ENCODE measurements around the gene STARD4. TPM values are rescaled to one million over a fixed set of nuclear protein-coding genes. Genes with fewer than 3 reads are reported as not detected.

Gene STARD4
- total RNA-seq, 4 donors from 2014 or later, result 15.3 to 35.1 (median 27.1) TPM

DNA sequence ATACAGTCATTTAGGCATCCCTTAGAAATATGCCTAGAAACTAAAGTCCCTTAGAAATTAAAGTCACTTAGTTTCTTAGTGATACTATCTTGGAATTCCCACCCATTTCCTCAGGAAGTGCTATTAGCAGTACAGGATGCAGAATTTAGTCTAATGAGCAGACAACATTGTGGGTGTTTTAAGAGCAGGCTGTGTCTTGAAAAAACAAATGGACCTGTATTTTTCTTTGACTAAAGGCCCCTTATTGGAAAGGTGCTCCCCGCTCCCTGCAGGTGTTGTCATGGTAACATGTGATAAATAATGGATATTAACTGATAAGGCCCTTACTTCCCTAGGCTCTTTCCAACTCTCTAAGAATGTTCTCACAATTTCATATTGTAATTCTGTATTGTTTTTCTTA lies 38.8 kb upstream of the STARD4 start:
- no peak overlapping the region for H3K27ac ChIP-seq
- no peak for DNase-seq
- peaks cover 0 to 3% of the 10 kb centered on the region in 2 donors for H3K4me1 ChIP-seq
- H3K9me3 ChIP-seq, result no peaks in the 10 kb centered on the region
- intact Hi-C loops (cut with DNase I), result loop anchor here (5.0 to 10.0 kb wide), 2 partner anchors 204 to 596 kb away; partner anchors contain the start of gene NREP
- H3K4me3 ChIP-seq (replicated peaks in 1 of 3), result no peak overlapping the region
- no peaks in the 10 kb centered on the region for H3K36me3 ChIP-seq
- H3K27me3 ChIP-seq, result no peaks in the 10 kb centered on the region
- no peak for TF ChIP-seq POLR2A (IDR thresholded peaks at IDR 0.05)
- TF ChIP-seq, protein P1, sequence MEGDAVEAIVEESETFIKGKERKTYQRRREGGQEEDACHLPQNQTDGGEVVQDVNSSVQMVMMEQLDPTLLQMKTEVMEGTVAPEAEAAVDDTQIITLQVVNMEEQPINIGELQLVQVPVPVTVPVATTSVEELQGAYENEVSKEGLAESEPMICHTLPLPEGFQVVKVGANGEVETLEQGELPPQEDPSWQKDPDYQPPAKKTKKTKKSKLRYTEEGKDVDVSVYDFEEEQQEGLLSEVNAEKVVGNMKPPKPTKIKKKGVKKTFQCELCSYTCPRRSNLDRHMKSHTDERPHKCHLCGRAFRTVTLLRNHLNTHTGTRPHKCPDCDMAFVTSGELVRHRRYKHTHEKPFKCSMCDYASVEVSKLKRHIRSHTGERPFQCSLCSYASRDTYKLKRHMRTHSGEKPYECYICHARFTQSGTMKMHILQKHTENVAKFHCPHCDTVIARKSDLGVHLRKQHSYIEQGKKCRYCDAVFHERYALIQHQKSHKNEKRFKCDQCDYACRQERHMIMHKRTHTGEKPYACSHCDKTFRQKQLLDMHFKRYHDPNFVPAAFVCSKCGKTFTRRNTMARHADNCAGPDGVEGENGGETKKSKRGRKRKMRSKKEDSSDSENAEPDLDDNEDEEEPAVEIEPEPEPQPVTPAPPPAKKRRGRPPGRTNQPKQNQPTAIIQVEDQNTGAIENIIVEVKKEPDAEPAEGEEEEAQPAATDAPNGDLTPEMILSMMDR (IDR thresholded peaks at IDR 0.05), result no peak
- WGBS, 2 donors, result 72 to 91% methylated on average over 1 of the region's 1 CpG

DNA sequence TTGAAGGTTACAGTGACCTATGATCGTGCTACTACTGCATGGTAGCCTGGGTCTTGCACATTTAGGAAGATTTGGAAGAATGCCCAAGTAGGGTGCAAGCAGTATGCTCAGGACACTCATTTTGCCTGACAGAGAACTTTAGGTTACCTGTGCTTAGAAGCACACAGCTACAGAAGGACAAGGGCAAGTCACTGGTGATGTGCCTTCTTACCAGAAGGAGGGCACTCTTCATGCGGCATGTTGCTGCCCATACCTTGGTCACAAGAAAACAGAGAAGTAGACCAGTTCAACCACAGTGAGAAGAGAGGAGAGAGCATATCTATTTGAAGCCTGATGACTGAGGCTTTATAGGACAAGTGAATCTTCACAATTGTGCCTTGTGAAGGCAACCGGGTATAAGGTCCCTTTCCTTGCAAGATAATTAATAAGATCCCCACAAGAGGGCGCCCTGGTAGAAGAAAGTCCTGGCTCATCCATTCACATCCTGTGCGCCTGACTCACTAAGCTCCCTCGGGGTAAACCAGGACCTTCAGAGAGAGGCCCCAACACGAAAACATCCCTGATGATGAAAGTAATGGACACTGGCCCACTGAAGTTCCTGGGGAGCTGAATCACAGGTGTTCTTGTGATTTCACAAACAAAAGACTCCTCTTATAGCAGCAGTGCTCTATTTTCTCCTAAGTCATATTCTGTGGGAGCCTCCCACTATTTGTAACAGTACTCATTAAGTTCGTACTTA lies 38.1 kb upstream of the STARD4 start:
- Histone ChIP-seq H3K27me3 (no peaks in the 10 kb centered on the region), H3K27ac (no peak overlapping the region), H3K4me3 (replicated peaks in 1 of 3) (no peak overlapping the region), H3K36me3 (no peaks in the 10 kb centered on the region), H3K4me1 (peaks cover 0 to 3% of the 10 kb centered on the region in 2 donors), H3K9me3 (no peaks in the 10 kb centered on the region)
- no peak for TF ChIP-seq POLR2A (IDR thresholded peaks at IDR 0.05)
- TF ChIP-seq, protein P1 (IDR thresholded peaks at IDR 0.05), result peak; percentile 36 to 72 (median 54)
- intact Hi-C loops (cut with DNase I), result loop anchor here (5.0 to 10.0 kb wide), 2 partner anchors 204 to 597 kb away; partner anchors contain the start of gene NREP
- WGBS, 2 donors, result 32% methylated on average over 8 of the region's 8 CpGs
- peak; percentile 60 to 72 for DNase-seq

DNA sequence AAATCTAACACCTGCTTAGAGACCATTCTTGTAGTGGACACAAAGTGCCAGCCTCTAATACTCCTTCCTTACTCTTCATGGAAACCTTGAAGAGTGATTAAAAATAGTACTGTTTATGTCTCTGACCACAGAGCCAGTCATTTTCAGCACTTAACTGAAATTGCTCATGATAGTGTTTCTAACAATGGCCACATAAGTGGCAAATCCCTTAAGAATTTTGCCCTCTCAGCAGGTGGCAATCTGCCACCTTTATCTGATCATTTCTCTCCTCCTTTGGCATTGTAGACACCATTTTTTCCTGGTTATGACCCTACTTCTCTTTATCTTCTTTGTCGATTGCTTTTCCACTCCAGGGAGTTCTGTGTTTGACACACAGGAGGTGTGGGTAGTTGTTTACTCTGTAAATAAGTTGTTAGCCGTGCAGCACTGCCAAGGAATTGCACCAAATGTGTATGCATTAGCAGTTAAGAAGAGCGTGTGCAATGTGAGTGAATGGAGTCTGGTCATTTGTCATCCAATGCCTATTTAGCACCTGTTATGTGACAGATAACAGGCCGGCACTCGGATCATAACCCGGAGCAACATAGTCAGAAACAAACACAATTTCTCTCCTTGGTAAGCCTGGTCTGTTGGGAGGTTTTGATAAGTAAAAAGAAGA lies 36.8 kb upstream of the STARD4 start:
- H3K27ac ChIP-seq, result no peak overlapping the region
- no peaks in the 10 kb centered on the region for H3K36me3 ChIP-seq
- no peak for DNase-seq
- H3K4me1 ChIP-seq, result peaks cover 0 to 3% of the 10 kb centered on the region in 2 donors
- H3K4me3 ChIP-seq (replicated peaks in 1 of 3), result no peak overlapping the region
- intact Hi-C loops (cut with DNase I), result no loop called here
- no peak for TF ChIP-seq POLR2A (IDR thresholded peaks at IDR 0.05)
- TF ChIP-seq, protein P1 (IDR thresholded peaks at IDR 0.05), result no peak
- no peaks in the 10 kb centered on the region for H3K27me3 ChIP-seq
- 82 to 84% methylated on average over 6 of the region's 6 CpGs for WGBS, 2 donors
- H3K9me3 ChIP-seq, result no peaks in the 10 kb centered on the region

DNA sequence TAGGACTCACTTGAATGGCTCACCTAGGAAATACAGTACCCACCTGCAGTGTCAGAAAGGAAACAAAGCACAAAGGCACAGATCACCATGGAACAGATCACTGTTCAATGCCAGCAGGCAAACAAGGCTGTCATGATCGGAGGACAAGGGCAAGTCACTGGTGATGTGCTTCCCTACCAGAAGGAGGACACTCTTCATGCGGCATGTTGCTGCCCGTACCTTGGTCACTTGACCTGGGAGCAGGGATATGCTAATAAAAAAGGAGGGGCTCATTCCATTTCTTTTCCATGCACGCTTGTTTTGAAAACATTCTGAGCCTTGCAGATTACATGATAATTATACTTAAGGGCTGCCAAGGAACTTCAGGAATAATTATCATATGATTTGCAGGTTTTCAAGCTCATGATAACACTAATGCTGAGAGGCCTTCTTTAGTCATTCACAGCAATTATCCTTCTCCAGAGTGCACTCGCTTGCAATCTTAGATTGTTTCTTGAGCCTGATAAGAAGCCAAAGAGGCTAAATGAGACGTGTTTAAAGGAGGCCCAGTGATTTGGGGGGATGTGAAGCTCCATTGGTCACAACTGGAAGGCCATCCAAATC lies 36.1 kb upstream of the STARD4 start:
- TF ChIP-seq, protein P1 (IDR thresholded peaks at IDR 0.05), result no peak
- 79 to 88% methylated on average over 6 of the region's 6 CpGs for WGBS, 2 donors
- intact Hi-C loops (cut with DNase I), result no loop called here
- Histone ChIP-seq H3K9me3 (no peaks in the 10 kb centered on the region), H3K36me3 (no peaks in the 10 kb centered on the region), H3K27me3 (no peaks in the 10 kb centered on the region), H3K4me3 (replicated peaks in 1 of 3) (no peak overlapping the region), H3K27ac (no peak overlapping the region), H3K4me1 (peaks cover 0 to 3% of the 10 kb centered on the region in 2 donors)
- DNase-seq, result no peak

Measured in thyroid gland (tissue), 4 donors.